GM12878 (cell line): ENCODE data around the gene PTGS1. TPM values are rescaled to one million over a fixed set of nuclear protein-coding genes. Genes with fewer than 3 reads are reported as not detected.

Experiments
- ATAC-seq: fragments of 200-7000 bp; cut with Tn5 transposase; 3 replicates; pipeline ENCODE4 v1.9.1; 2020; ENCODE audit warnings: mild to moderate bottlenecking, moderate library complexity
- BruUV-seq: library from RNA; stranded (reverse); fragments of 400-500 nt; replicated peaks from 2 replicates; lab custom pipeline; 2021; lab: Mats Ljungman, UMichigan
- CTCF ChIA-PET: fragments of 300-600 bp; sonication (Branson Sonifier 250); formaldehyde crosslinking; extraction: SDS; loops from one replicate; lab custom pipeline; 2021; ENCODE audit warnings: inconsistent platforms; lab: Yijun Ruan, JAX
- POLR2A ChIA-PET: fragments of 350-600 bp; formaldehyde crosslinking; extraction: SDS; loops from one replicate; lab custom pipeline; 2021; ENCODE audit warnings: inconsistent platforms; lab: Charles Lee
- RAD21 ChIA-PET: fragments of 300-600 bp; sonication (Branson Sonifier 250); formaldehyde crosslinking; loops from one replicate; lab custom pipeline; 2023; ENCODE audit warnings: antibody characterized with exemption; ENCODE audit not compliant: unreplicated experiment; lab: Charles Lee
- SMC1A ChIA-PET: fragments of 300-600 bp; sonication (Branson Sonifier 250); formaldehyde crosslinking; loops from one replicate; lab custom pipeline; 2023; ENCODE audit not compliant: unreplicated experiment, uncharacterized antibody; lab: Charles Lee
- DNase-seq: peaks from one replicate; pipeline ENCODE4 v3.0.0-alpha.2; 2011; ENCODE audit warnings: low read depth, low spot score
- FAIRE-seq: peaks from 3 replicates; lab custom pipeline; 2011; peaks lifted over from hg19 to GRCh38; lab: Jason Lieb, UNC
- H2AFZ ChIP-seq: 2 replicates; pipeline ENCODE4 v1.6.0; 2011; ENCODE audit warnings: low read depth, low read length, control low read depth; ENCODE audit not compliant: control insufficient read depth
- H3K27ac ChIP-seq: 2 replicates; pipeline ENCODE4 v1.5.1; 2011; ENCODE audit warnings: control low read depth; ENCODE audit not compliant: control insufficient read depth, insufficient read depth
- H3K27me3 ChIP-seq, 2 experiments: replicated peaks in 1 of 2; 2 replicates each; pipeline versions ENCODE4 v1.6.0 to v1.6.1; 2011; ENCODE audit warnings: low read length in 1 of 2; ENCODE audit not compliant: control insufficient read depth in 2 of 2, insufficient read depth in 2 of 2
- H3K36me3 ChIP-seq, 2 experiments: 2 replicates each; pipeline ENCODE4 v1.5.1; 2011; ENCODE audit warnings: low read length in 1 of 2; ENCODE audit not compliant: control insufficient read depth in 2 of 2, insufficient read depth in 2 of 2
- H3K4me1 ChIP-seq: 2 replicates; pipeline ENCODE4 v1.6.1; 2011; ENCODE audit warnings: mild to moderate bottlenecking, low read length, moderate library complexity, mixed read lengths; ENCODE audit not compliant: control insufficient read depth, insufficient read depth
- H3K4me2 ChIP-seq: 2 replicates; pipeline ENCODE4 v1.6.0; 2011; ENCODE audit warnings: control low read depth; ENCODE audit not compliant: control insufficient read depth, insufficient read depth
- H3K4me3 ChIP-seq: fragments of 200-600 bp; sonication (generic); 2 replicates; pipeline ENCODE4 v1.5.1; 2016
- H3K79me2 ChIP-seq: 2 replicates; pipeline ENCODE4 v1.6.0; 2011; ENCODE audit warnings: low read length; ENCODE audit not compliant: control insufficient read depth, insufficient read depth
- H3K9ac ChIP-seq: 2 replicates; pipeline ENCODE4 v1.8.0; 2011; ENCODE audit warnings: low read length, control low read depth, mixed read lengths; ENCODE audit not compliant: control insufficient read depth, insufficient read depth
- H3K9me3 ChIP-seq: replicated peaks from 3 replicates; pipeline ENCODE4 v1.5.1; 2011; ENCODE audit warnings: mild to moderate bottlenecking, low read length; ENCODE audit not compliant: control insufficient read depth, insufficient read depth
- H4K20me1 ChIP-seq: 2 replicates; pipeline ENCODE4 v1.6.0; 2011; ENCODE audit not compliant: control insufficient read depth, insufficient read depth
- CREM ChIP-seq: IDR thresholded peaks from 2 replicates; pipeline ENCODE4 v1.6.1; 2014; ENCODE audit warnings: antibody characterized with exemption, low read depth
- MTA3 ChIP-seq: IDR thresholded peaks from 2 replicates; pipeline ENCODE4 v1.6.1; 2012; ENCODE audit warnings: low read length, inconsistent platforms, borderline replicate concordance
- RB1 ChIP-seq: fragments of 450-650 bp; formaldehyde crosslinking; IDR thresholded peaks from 2 replicates; pipeline ENCODE4 v1.6.1; 2017; ENCODE audit warnings: mild to moderate bottlenecking, borderline replicate concordance
- SPI1 ChIP-seq: IDR thresholded peaks from 2 replicates; pipeline ENCODE4 v1.6.1; 2011; ENCODE audit warnings: low read depth, mild to moderate bottlenecking, low read length, moderate library complexity, borderline replicate concordance; ENCODE audit not compliant: insufficient read depth
- WGBS: methylation state at CpG from one replicate; pipeline ENCODE4 v1.1.6; 2016; ENCODE audit warnings: low lambda C conversion rate; ENCODE audit not compliant: insufficient replicate concordance, insufficient coverage; ENCODE audit errors: missing lambda C conversion rate; 5-methylcytosine and 5-hydroxymethylcytosine counted together
- in situ Hi-C: fragments of 300-500 bp; cut with MboI; formaldehyde crosslinking; loops from 9 replicates; pipeline ENCODE4 v1.14.3; 2018; ENCODE audit warnings: mixed read lengths
- intact Hi-C: fragments of 100-400 bp; cut with micrococcal nuclease; formaldehyde crosslinking; loops from one replicate; pipeline ENCODE4 v1.14.2; 2022; ENCODE audit not compliant: unreplicated experiment
- polyA plus RNA-seq, 11 experiments: library from polyadenylated mRNA; depleted of rRNA in 4 of 11; unstranded in 6 of 11; stranded (reverse) in 5 of 11; fragments of >200 nt; fragmentation: Nextera tagmentation in 4 of 11; fragmentation: Illumina TruSeq in 1 of 11; extraction: Ambion mirVana in 4 of 11; extraction: Trizol in 1 of 11; gene quantifications; 1 replicate in 1 of 11; 2 replicates in 10 of 11; pipeline versions ENCODE4 v1.2.1 to v1.2.3, GENCODE V29; 2011 to 2016; ENCODE audit warnings: inconsistent platforms in 2 of 11, missing spikeins in 2 of 11, low read depth in 1 of 11
- total RNA-seq, 4 experiments: library from RNA; depleted of rRNA in 3 of 4; stranded (reverse); fragments of >200 nt in 3 of 4; fragmentation: Illumina TruSeq in 1 of 4; extraction: Trizol in 1 of 4; gene quantifications; 2 replicates each; pipeline versions ENCODE4 v1.2.1 to v1.2.3, GENCODE V29; 2013 to 2021
- TF ChIP-seq, protein P1 (sequence below): IDR thresholded peaks from 2 replicates; pipeline ENCODE4 v1.6.1; 2012; ENCODE audit warnings: low read length, inconsistent platforms
- TF ChIP-seq, protein P2 (sequence below): fragments of 450-650 bp; IDR thresholded peaks from 2 replicates; pipeline ENCODE4 v1.6.1; 2018; ENCODE audit warnings: mild to moderate bottlenecking, low read depth, moderate library complexity; ENCODE audit not compliant: partially characterized antibody

PTGS1 gene
- total and polyA plus RNA-seq, 10 of the 15 experiments (the other 5 are each of a cell fraction or from before 2014, with no cell fraction given): 0.16 to 2.8 (median 0.96) TPM

DNA sequence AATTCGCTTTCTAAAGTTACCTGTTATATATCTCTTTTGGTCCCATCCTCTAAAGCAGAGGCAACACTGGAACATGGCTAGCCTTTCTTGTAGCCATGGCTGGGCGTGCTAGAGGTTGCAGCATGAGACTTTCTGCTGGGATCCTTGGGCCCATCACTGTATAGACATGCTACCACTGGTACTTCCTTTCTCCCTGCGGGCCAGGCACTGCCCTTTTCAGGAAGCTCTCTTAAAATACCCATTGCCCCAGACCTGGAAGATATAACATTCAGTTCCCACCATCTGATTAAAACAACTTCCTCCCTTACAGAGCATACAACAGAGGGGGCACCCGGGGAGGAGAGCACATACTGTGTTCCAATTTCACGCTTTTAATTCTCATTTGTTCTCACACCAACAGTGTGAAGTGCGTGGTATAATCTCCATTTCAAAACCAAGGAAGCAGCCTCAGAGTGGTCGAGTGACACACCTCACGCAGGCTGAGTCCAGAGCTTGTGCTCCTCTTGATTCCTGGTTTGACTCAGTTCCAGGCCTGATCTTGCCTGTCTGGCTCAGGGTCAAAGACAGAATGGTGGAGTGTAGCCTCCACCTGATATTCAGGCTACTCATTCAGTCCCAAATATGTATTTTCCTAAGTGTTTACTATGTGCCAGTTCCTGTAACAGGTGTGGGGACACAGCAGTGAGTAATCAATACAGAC lies 22.6 kb downstream of the PTGS1 start:
- Histone ChIP-seq H2AFZ (no peak overlapping the region), H3K4me1 (peaks cover 8% of the 10 kb centered on the region), H4K20me1 (no peaks in the 10 kb centered on the region), H3K9ac (no peak overlapping the region), H3K36me3 (no peaks in the 10 kb centered on the region)
- in situ Hi-C loops: no loop called here
- TF ChIP-seq SPI1: no peak
- TF ChIP-seq, protein P1, sequence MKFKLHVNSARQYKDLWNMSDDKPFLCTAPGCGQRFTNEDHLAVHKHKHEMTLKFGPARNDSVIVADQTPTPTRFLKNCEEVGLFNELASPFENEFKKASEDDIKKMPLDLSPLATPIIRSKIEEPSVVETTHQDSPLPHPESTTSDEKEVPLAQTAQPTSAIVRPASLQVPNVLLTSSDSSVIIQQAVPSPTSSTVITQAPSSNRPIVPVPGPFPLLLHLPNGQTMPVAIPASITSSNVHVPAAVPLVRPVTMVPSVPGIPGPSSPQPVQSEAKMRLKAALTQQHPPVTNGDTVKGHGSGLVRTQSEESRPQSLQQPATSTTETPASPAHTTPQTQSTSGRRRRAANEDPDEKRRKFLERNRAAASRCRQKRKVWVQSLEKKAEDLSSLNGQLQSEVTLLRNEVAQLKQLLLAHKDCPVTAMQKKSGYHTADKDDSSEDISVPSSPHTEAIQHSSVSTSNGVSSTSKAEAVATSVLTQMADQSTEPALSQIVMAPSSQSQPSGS: no peak
- TF ChIP-seq, all 136 proteins: peak for 0
- DNase-seq (no peak), ATAC-seq (no peak; the same call in 2 of the 3 replicates), FAIRE-seq (no peak)
- ChIA-PET RAD21 (no interaction called here), SMC1A (interaction anchor here (1.2 kb wide), 1 partner anchor 69 kb away, joined by 3 read pairs; no protein-coding TSS in a partner anchor), CTCF (no interaction called here), POLR2A (no interaction called here)
- 25% methylated on average over 8 of the region's 8 CpGs for WGBS
- H3K27ac ChIP-seq: no peak overlapping the region
- no peak overlapping the region for H3K4me2 ChIP-seq
- intact Hi-C loops: no loop called here
- no TSS peak for BruUV-seq
- H3K4me3 ChIP-seq: no peak overlapping the region
- no peaks in the 10 kb centered on the region for H3K79me2 ChIP-seq
- no peaks in the 10 kb centered on the region for H3K9me3 ChIP-seq
- H3K27me3 ChIP-seq: no peaks in the 10 kb centered on the region; a peak in 1 of 4 replicates

DNA sequence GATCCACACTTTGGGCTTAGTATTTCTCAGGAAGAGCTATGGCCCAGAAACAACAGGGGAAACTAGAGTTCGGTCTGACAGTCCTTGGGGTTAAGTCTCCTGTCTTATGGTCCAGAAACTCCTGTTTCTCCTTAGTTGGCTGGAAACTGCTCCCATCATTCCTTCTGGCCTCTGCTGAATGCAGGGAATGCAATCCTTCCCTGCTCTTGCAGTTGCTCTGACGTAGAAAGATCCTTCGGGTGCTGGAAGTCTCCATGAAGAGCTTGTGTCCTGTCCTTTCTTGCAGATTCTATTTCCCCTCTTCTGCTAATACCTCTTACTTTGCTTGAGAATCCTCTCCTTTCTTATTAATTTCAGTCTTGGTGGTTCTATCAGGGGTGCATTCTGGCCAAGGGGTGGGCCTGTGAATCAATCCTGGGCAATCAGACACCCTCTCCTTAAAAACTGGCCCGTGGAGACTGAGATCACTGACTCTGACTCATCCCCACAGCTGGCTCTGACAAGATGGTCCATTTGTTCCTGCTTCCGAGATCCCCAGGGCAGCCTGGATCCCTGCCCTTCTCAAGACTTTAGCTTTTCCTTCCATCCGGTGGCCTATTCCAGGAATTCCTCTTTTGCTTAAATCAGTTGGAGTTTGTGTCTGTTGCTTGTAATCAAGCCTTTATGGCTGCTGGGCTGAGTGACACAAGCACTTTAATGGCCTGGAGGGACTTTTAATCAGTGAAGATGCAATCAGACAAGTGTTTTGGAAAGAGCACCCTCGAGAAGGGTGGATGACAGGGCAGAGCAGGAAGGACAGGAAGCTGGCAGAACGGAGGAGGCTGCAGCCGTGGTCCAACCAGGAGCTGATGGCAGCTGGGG lies 23.7 kb downstream of the PTGS1 start:
- in situ Hi-C loops: no loop called here
- H3K27me3 ChIP-seq: no peaks in the 10 kb centered on the region; a peak in 1 of 4 replicates
- H3K79me2 ChIP-seq: no peaks in the 10 kb centered on the region
- DNase-seq: no peak
- H3K4me3 ChIP-seq: no peak overlapping the region
- ATAC-seq: no peak
- no peaks in the 10 kb centered on the region for H3K9me3 ChIP-seq
- no peak overlapping the region for H2AFZ ChIP-seq
- no peak overlapping the region for H3K4me2 ChIP-seq
- SMC1A ChIA-PET: interaction anchor here (1.2 kb wide), 1 partner anchor 68 kb away, joined by 3 read pairs; no protein-coding TSS in a partner anchor
- no peak overlapping the region for H3K9ac ChIP-seq
- no peak overlapping the region for H3K27ac ChIP-seq
- TF ChIP-seq, protein P2, sequence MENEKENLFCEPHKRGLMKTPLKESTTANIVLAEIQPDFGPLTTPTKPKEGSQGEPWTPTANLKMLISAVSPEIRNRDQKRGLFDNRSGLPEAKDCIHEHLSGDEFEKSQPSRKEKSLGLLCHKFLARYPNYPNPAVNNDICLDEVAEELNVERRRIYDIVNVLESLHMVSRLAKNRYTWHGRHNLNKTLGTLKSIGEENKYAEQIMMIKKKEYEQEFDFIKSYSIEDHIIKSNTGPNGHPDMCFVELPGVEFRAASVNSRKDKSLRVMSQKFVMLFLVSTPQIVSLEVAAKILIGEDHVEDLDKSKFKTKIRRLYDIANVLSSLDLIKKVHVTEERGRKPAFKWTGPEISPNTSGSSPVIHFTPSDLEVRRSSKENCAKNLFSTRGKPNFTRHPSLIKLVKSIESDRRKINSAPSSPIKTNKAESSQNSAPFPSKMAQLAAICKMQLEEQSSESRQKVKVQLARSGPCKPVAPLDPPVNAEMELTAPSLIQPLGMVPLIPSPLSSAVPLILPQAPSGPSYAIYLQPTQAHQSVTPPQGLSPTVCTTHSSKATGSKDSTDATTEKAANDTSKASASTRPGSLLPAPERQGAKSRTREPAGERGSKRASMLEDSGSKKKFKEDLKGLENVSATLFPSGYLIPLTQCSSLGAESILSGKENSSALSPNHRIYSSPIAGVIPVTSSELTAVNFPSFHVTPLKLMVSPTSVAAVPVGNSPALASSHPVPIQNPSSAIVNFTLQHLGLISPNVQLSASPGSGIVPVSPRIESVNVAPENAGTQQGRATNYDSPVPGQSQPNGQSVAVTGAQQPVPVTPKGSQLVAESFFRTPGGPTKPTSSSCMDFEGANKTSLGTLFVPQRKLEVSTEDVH: no peak
- no peak for TF ChIP-seq CREM
- TF ChIP-seq RB1: no peak
- no peak for TF ChIP-seq MTA3
- TF ChIP-seq, all 136 proteins: peak for 0
- no TSS peak for BruUV-seq
- 39% methylated on average over 9 of the region's 9 CpGs for WGBS
- FAIRE-seq: no peak
- Histone ChIP-seq H3K4me1 (peaks cover 7% of the 10 kb centered on the region), H3K36me3 (no peaks in the 10 kb centered on the region), H4K20me1 (no peaks in the 10 kb centered on the region)
- CTCF ChIA-PET: no interaction called here
- RAD21 ChIA-PET: no interaction called here
- intact Hi-C loops: no loop called here
- POLR2A ChIA-PET: no interaction called here
